Lung (tissue), 12 donors: Measurements from ENCODE around the gene MCM3AP. TPM values are rescaled to one million over a fixed set of nuclear protein-coding genes. Genes with fewer than 3 reads are reported as not detected.

Experiments
- ATAC-seq: fragments of 200-7000 bp; cut with Tn5 transposase; one replicate; pipeline ENCODE4 v1.9.1; 2020; ENCODE audit warnings: moderate number of reproducible peaks; ENCODE audit not compliant: insufficient read depth, low FRiP score
- DNase-seq, 3 donors: peaks; one replicate each; pipeline ENCODE4 v3.0.0-alpha.2; 2013 to 2017
- H3K27ac ChIP-seq, 2 donors: one replicate each; pipeline ENCODE4 v1.5.1; 2013; ENCODE audit warnings: mild to moderate bottlenecking in 2 of 2, moderate library complexity in 2 of 2, control low read depth in 1 of 2, inconsistent platforms in 1 of 2, low read depth in 1 of 2, low read length in 1 of 2
- H3K27me3 ChIP-seq, 3 donors: one replicate each; pipeline ENCODE4 v1.5.1; 2013; ENCODE audit warnings: low read length in 2 of 3; ENCODE audit not compliant: control insufficient read depth in 3 of 3, insufficient read depth in 3 of 3
- H3K36me3 ChIP-seq, 4 donors: one replicate each; pipeline ENCODE4 v1.5.1; 2013; ENCODE audit warnings: low read length in 4 of 4, mild to moderate bottlenecking in 1 of 4, moderate library complexity in 1 of 4; ENCODE audit not compliant: control insufficient read depth in 4 of 4, insufficient read depth in 4 of 4
- H3K4me1 ChIP-seq, 5 donors: one replicate each; pipeline ENCODE4 v1.5.1; 2013; ENCODE audit warnings: low read length in 5 of 5, mild to moderate bottlenecking in 2 of 5, moderate library complexity in 1 of 5; ENCODE audit not compliant: control insufficient read depth in 5 of 5, insufficient read depth in 5 of 5
- H3K4me3 ChIP-seq: one replicate; pipeline ENCODE4 v1.5.1; 2013; ENCODE audit warnings: mild to moderate bottlenecking, control low read depth, moderate library complexity
- H3K9ac ChIP-seq, 2 donors: one replicate each; pipeline ENCODE4 v1.5.1; 2013; ENCODE audit warnings: low read length in 2 of 2, control low read depth in 1 of 2; ENCODE audit not compliant: insufficient read depth in 1 of 2
- H3K9me3 ChIP-seq, 4 donors: one replicate each; pipeline ENCODE4 v1.5.1; 2013; ENCODE audit warnings: low read length in 3 of 4, mild to moderate bottlenecking in 1 of 4, moderate library complexity in 1 of 4; ENCODE audit not compliant: control insufficient read depth in 4 of 4, insufficient read depth in 3 of 4
- CTCF ChIP-seq: IDR thresholded peaks from 2 replicates; pipeline ENCODE4 v1.5.1; 2012; ENCODE audit warnings: mild to moderate bottlenecking; ENCODE audit errors: control extremely low read depth, extremely low read depth
- WGBS, 2 donors: extraction: QIAGEN DNeasy Blood & Tissue Kit; methylation state at CpG; one replicate each; pipeline ENCODE4 v1.1.7; 2013; 5-methylcytosine and 5-hydroxymethylcytosine counted together
- polyA plus RNA-seq, 2 donors: library from polyadenylated mRNA; stranded (reverse); fragments of 200-250 nt; gene quantifications; one replicate each; pipeline ENCODE4 v1.2.1, GENCODE V29; 2013
- total RNA-seq, 2 donors: library from RNA; depleted of rRNA in 1 of 2; stranded (reverse); fragments of >200 nt in 1 of 2; gene quantifications; one replicate each; pipeline ENCODE4 v1.2.1, GENCODE V29; 2014 to 2021
- donor health status: control.
- donor health status: control.
- donor health status: Bipolar disorder and iron deficiency.
- donor health status: healthy.
- donor health status: DM: yes; HTN: yes; CAD: no.

The MCM3AP gene
- total and polyA plus RNA-seq, 4 donors: 40.7 to 114 (median 78.7) TPM

GRCh38 chr21:46187261-46187660 lies 98.2 kb downstream of the MCM3AP start:
- 96 to 97% methylated on average over 8 of the region's 8 CpGs for WGBS, 2 donors
- Histone ChIP-seq H3K9me3 (no peaks in the 10 kb centered on the region), H3K4me1 (peaks cover 0 to 12% (median 7%) of the 10 kb centered on the region in 5 donors), H3K9ac (no peak overlapping the region), H3K27me3 (no peaks in the 10 kb centered on the region), H3K4me3 (no peak overlapping the region), H3K27ac (no peak overlapping the region), H3K36me3 (peaks cover 0 to 18% (median 3%) of the 10 kb centered on the region in 4 donors)
- no peak for DNase-seq
- no peak for TF ChIP-seq CTCF
- no peak for ATAC-seq

GRCh38 chr21:46185716-46186115 lies 99.7 kb downstream of the MCM3AP start:
- WGBS, 2 donors: 80 to 82% methylated on average over 7 of the region's 7 CpGs
- TF ChIP-seq CTCF: no peak
- H3K4me1 ChIP-seq: peaks cover 0 to 12% (median 7%) of the 10 kb centered on the region in 5 donors
- no peaks in the 10 kb centered on the region for H3K9me3 ChIP-seq
- H3K36me3 ChIP-seq: peaks cover 0 to 3% (median 3%) of the 10 kb centered on the region in 4 donors
- peak overlapping the region in 1 of 2 donors; percentile 28 for H3K27ac ChIP-seq
- H3K27me3 ChIP-seq: no peaks in the 10 kb centered on the region
- DNase-seq (no peak), ATAC-seq (no peak)
- peak overlapping the region in 1 of 2 donors; percentile 55 for H3K9ac ChIP-seq
- H3K4me3 ChIP-seq: no peak overlapping the region

Other genes with a start within 250 kb of the MCM3AP start
- gene COL6A2, start 187.5 kb downstream of the MCM3AP start, total RNA-seq: 100 to 1,000 TPM; 350 to 466 TPM
- gene COL6A2, start 187.5 kb downstream of the MCM3AP start, polyA plus RNA-seq: 100 to 1,000 TPM; 192 to 234 TPM
- gene FTCD, start 130.0 kb downstream of the MCM3AP start, total RNA-seq: under 1 TPM; 0.26 to 0.43 TPM
- under 1 TPM; 0.03 to 0.14 TPM for gene FTCD, start 130.0 kb downstream of the MCM3AP start, polyA plus RNA-seq
- gene SPATC1L, start 101.2 kb downstream of the MCM3AP start, total RNA-seq: 10 to 100 TPM; 10.6 to 15.6 TPM
- gene SPATC1L, start 101.2 kb downstream of the MCM3AP start, polyA plus RNA-seq: 10 to 100 TPM in 1 of 2 donors, 1 to 10 TPM in 1; 6.6 to 11.3 TPM
- 100 to 1,000 TPM; 110 to 152 TPM for gene LSS, start 56.8 kb downstream of the MCM3AP start, total RNA-seq
- gene LSS, start 56.8 kb downstream of the MCM3AP start, polyA plus RNA-seq: 10 to 100 TPM; 54.6 to 88.0 TPM
- gene YBEY, start 731 bp upstream of the MCM3AP start, total RNA-seq: 10 to 100 TPM; 12.7 to 17.4 TPM
- gene YBEY, start 731 bp upstream of the MCM3AP start, polyA plus RNA-seq: 10 to 100 TPM in 1 of 2 donors, 1 to 10 TPM in 1; 7.6 to 32.1 TPM
- gene C21orf58, start 38.3 kb upstream of the MCM3AP start, total RNA-seq: 10 to 100 TPM; 12.4 to 20.8 TPM
- gene C21orf58, start 38.3 kb upstream of the MCM3AP start, polyA plus RNA-seq: 1 to 10 TPM; 4.8 to 5.4 TPM
- gene PCNT, start 38.5 kb upstream of the MCM3AP start, total RNA-seq: 10 to 100 TPM; 26.8 to 37.2 TPM
- gene PCNT, start 38.5 kb upstream of the MCM3AP start, polyA plus RNA-seq: 10 to 100 TPM in 1 of 2 donors, 1 to 10 TPM in 1; 9.8 to 10.3 TPM
- 10 to 100 TPM; 32.6 to 71.4 TPM for gene DIP2A, start 173.3 kb upstream of the MCM3AP start, total RNA-seq
- 10 to 100 TPM; 15.5 to 24.8 TPM for gene DIP2A, start 173.3 kb upstream of the MCM3AP start, polyA plus RNA-seq